22Rv1 (cell line): ENCODE results near the gene C3orf20.

ENCODE experiments used
- H3K27ac ChIP-seq: fragments of 450-650 bp; 2 replicates; pipeline ENCODE4 v1.5.1; 2017
- ZFX ChIP-seq: fragments of 450-650 bp; IDR thresholded peaks from 2 replicates; pipeline ENCODE4 v1.6.1; 2017; ENCODE audit warnings: antibody characterized with exemption, borderline replicate concordance
- TF ChIP-seq, protein P1 (sequence below): fragments of 450-650 bp; IDR thresholded peaks from 2 replicates; pipeline ENCODE4 v1.5.1; 2017; ENCODE audit warnings: mild to moderate bottlenecking

Gene C3orf20

GRCh38 chr3:14769544-14770325 lies 94.8 kb downstream of the C3orf20 start:
- no peak for TF ChIP-seq ZFX
- TF ChIP-seq, protein P1, sequence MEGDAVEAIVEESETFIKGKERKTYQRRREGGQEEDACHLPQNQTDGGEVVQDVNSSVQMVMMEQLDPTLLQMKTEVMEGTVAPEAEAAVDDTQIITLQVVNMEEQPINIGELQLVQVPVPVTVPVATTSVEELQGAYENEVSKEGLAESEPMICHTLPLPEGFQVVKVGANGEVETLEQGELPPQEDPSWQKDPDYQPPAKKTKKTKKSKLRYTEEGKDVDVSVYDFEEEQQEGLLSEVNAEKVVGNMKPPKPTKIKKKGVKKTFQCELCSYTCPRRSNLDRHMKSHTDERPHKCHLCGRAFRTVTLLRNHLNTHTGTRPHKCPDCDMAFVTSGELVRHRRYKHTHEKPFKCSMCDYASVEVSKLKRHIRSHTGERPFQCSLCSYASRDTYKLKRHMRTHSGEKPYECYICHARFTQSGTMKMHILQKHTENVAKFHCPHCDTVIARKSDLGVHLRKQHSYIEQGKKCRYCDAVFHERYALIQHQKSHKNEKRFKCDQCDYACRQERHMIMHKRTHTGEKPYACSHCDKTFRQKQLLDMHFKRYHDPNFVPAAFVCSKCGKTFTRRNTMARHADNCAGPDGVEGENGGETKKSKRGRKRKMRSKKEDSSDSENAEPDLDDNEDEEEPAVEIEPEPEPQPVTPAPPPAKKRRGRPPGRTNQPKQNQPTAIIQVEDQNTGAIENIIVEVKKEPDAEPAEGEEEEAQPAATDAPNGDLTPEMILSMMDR = no peak
- no peak overlapping the region for H3K27ac ChIP-seq

DNA sequence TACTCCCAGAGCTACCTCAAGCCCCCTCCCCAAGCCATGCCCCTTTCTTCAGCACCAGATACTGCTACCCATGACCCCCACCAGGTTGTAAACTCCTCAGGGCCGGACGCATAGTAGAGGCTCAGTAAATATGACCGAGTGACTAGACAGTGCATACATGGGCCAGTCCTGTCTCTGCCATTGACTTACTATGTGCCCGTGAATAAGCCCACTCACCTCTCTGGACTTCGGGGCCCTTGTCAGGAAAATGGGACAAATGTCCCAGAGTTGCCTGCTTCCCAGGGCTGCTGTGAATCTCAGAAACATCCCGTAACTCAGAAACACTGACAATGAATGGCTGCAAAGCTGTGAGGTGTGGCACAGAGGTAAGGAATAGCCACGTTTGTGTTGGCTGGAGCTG lies 95.7 kb downstream of the C3orf20 start:
- H3K27ac ChIP-seq = no peak overlapping the region
- TF ChIP-seq, protein P1 = no peak
- TF ChIP-seq ZFX = no peak

DNA sequence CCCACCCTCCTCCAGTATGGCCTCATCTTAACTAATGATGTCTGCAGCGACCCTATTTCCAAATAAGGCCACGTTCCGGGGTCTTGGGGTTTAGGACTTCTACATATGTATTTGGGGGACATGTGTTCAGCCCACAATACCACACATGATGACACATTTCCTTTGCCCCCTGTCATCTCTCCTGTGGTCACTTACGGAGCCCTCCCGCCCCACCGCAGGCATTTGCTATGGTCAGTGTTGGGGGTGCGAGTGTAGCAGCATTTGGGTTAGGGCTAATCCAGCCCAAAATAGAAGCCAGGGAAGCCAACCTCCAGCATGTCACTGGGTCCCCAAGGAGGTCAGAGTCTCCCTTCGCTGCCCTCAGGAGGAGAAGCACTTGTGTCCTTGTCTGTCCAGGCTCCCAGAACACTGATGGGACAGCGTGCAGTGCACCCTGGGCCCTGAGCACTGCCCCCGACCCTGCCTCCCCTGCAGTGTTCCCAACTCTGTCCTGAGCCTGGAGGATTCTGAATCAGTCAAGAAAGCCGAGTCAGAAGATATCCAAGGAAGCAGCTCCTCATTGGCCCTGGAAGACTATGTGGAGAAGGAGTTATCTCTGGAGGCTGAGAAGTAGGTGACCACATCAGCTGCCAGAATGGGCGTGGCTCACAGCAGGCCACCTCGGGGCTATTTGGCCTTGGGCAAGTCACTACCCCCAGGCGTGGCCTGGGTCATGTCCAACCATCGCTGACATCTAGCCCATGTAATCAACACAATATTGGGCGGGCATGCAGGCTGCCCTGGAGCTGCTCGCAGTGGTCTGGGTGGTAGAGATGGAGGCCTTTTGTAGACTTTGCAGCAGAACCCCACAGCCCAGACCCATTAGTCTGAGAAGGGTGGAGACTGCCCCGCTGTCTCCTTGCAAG lies 96.9 kb downstream of the C3orf20 start:
- TF ChIP-seq, protein P1 = no peak
- TF ChIP-seq ZFX = no peak
- H3K27ac ChIP-seq = no peak overlapping the region

- no peak overlapping the region for H3K27ac ChIP-seq
- TF ChIP-seq, protein P1 = no peak
- TF ChIP-seq ZFX = no peak
Measured at GRCh38 chr3:14772533-14773138, 97.7 kb downstream of the C3orf20 start.

- TF ChIP-seq, protein P1 = no peak
- no peak for TF ChIP-seq ZFX
- H3K27ac ChIP-seq = no peak overlapping the region
Measured at GRCh38 chr3:14773281-14773680, 98.3 kb downstream of the C3orf20 start.

DNA sequence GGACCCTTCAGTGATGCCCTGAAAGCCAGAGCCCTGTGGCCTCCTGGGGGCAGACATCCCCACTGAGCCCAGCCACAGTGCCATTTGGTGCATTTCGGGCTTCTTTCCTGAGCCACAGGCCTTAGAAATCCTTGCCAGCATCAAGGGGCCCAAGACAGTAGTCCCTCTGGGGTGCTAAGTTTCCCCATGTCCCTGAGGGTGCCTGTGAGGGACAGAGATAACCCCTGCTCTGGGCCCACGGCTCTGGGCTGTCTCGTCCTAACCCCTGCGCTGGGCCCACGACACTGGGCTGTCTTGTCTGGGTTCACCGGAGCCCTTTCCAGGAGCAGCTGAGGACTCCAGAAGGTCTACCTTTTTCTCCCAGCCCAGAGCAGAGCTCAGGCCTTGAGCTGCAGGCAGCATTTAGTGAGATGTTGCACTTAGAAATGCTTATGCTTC lies 98.8 kb downstream of the C3orf20 start:
- TF ChIP-seq, protein P1 = no peak
- no peak for TF ChIP-seq ZFX
- no peak overlapping the region for H3K27ac ChIP-seq
